WTC11 (cell line): ENCODE data around the gene COX19. TPM values are rescaled to one million over a fixed set of nuclear protein-coding genes. Genes with fewer than 3 reads are reported as not detected.

Experiments used
- ATAC-seq: fragments of 200-7000 bp; cut with Tn5 transposase; 2 replicates; pipeline ENCODE4 v1.10.0; 2021; ENCODE audit warnings: mild to moderate bottlenecking, moderate library complexity
- CTCF ChIA-PET: fragments of 300-600 bp; sonication (Branson Sonifier 250); formaldehyde crosslinking; loops from one replicate; lab custom pipeline; 2021; ENCODE audit warnings: antibody characterized with exemption; lab: Charles Lee
- POLR2A ChIA-PET: fragments of 350-600 bp; sonication (Branson Sonifier 250); formaldehyde crosslinking; loops from one replicate; lab custom pipeline; 2021; ENCODE audit warnings: antibody characterized with exemption; lab: Charles Lee
- DNase-seq: peaks from one replicate; pipeline ENCODE4 v3.0.0; 2021; ENCODE audit warnings: low spot score
- H3K27ac Mint-ChIP-seq: 2 replicates; pipeline ENCODE4 v1.8.0; 2021; ENCODE audit warnings: mixed read lengths
- H3K27me3 Mint-ChIP-seq: 2 replicates; pipeline ENCODE4 v1.8.0; 2021; ENCODE audit warnings: low read depth, mild to moderate bottlenecking, moderate library complexity, mixed read lengths
- H3K36me3 Mint-ChIP-seq: 2 replicates; pipeline ENCODE4 v1.8.0; 2021; ENCODE audit warnings: mixed read lengths
- H3K4me1 Mint-ChIP-seq: 2 replicates; pipeline ENCODE4 v1.8.0; 2022; ENCODE audit warnings: mixed read lengths
- H3K4me3 Mint-ChIP-seq: 2 replicates; pipeline ENCODE4 v1.8.0; 2021; ENCODE audit warnings: mild to moderate bottlenecking, moderate library complexity, mixed read lengths
- H3K9me3 Mint-ChIP-seq: 2 replicates; pipeline ENCODE4 v1.8.0; 2021; ENCODE audit warnings: mixed read lengths
- CREB1 ChIP-seq: sonication (generic); formaldehyde crosslinking; IDR thresholded peaks from 2 replicates; pipeline ENCODE4 v1.8.0; 2023; ENCODE audit warnings: mild to moderate bottlenecking, missing genetic modification reagents
- NR1H2 ChIP-seq: sonication (generic); formaldehyde crosslinking; IDR thresholded peaks from 2 replicates; pipeline ENCODE4 v1.9.0; 2021; ENCODE audit warnings: mild to moderate bottlenecking, moderate library complexity, missing genetic modification reagents
- RELA ChIP-seq: sonication (generic); formaldehyde crosslinking; IDR thresholded peaks from 2 replicates; pipeline ENCODE4 v1.8.1; 2022; ENCODE audit warnings: missing genetic modification reagents, mild to moderate bottlenecking, borderline replicate concordance
- SMAD3 ChIP-seq: sonication (generic); formaldehyde crosslinking; IDR thresholded peaks from 2 replicates; pipeline ENCODE4 v1.8.0; 2022; ENCODE audit warnings: missing genetic modification reagents, mild to moderate bottlenecking, borderline replicate concordance
- SMAD4 ChIP-seq: sonication (generic); formaldehyde crosslinking; IDR thresholded peaks from 2 replicates; pipeline ENCODE4 v1.8.0; 2022; ENCODE audit warnings: mild to moderate bottlenecking, missing genetic modification reagents
- TEAD4 ChIP-seq: sonication (generic); formaldehyde crosslinking; IDR thresholded peaks from 2 replicates; pipeline ENCODE4 v1.8.0; 2022; ENCODE audit warnings: mild to moderate bottlenecking, missing genetic modification reagents
- ZNF232 ChIP-seq: sonication (generic); formaldehyde crosslinking; IDR thresholded peaks from 2 replicates; pipeline ENCODE4 v1.8.0; 2022; ENCODE audit warnings: mild to moderate bottlenecking, missing genetic modification reagents
- ZNF317 ChIP-seq: sonication (generic); formaldehyde crosslinking; IDR thresholded peaks from 2 replicates; pipeline ENCODE4 v1.8.1; 2023; ENCODE audit warnings: low read depth, mild to moderate bottlenecking, moderate library complexity, missing genetic modification reagents, borderline replicate concordance
- ZNF396 ChIP-seq: fragments of 250-450 bp; sonication (Bioruptor Pico); IDR thresholded peaks from 2 replicates; pipeline ENCODE4 v1.8.0; 2021; ENCODE audit warnings: mild to moderate bottlenecking, moderate library complexity, borderline replicate concordance
- ZNF423 ChIP-seq: fragments of 250-450 bp; sonication (Bioruptor Pico); IDR thresholded peaks from 2 replicates; pipeline ENCODE4 v2.1.2; 2022; ENCODE audit warnings: mild to moderate bottlenecking, moderate library complexity
- total RNA-seq: library from RNA; stranded (reverse); gene quantifications from 3 replicates; pipeline ENCODE4 v1.2.3, GENCODE V29; 2021
- TF ChIP-seq, protein P1 (sequence below): sonication (generic); formaldehyde crosslinking; IDR thresholded peaks from 2 replicates; pipeline ENCODE4 v1.8.0; 2022; ENCODE audit warnings: missing genetic modification reagents
- TF ChIP-seq, protein P2 (sequence below): fragments of 250-450 bp; sonication (Bioruptor Pico); IDR thresholded peaks from 2 replicates; pipeline ENCODE4 v1.9.0; 2021; ENCODE audit warnings: mild to moderate bottlenecking
- TF ChIP-seq, protein P3 (sequence below): sonication (generic); formaldehyde crosslinking; IDR thresholded peaks from 2 replicates; pipeline ENCODE4 v1.8.0; 2023; ENCODE audit warnings: missing genetic modification reagents, mild to moderate bottlenecking, borderline replicate concordance

COX19 gene
- total RNA-seq, 1 experiment from 2014 or later, result 13.2 TPM

DNA sequence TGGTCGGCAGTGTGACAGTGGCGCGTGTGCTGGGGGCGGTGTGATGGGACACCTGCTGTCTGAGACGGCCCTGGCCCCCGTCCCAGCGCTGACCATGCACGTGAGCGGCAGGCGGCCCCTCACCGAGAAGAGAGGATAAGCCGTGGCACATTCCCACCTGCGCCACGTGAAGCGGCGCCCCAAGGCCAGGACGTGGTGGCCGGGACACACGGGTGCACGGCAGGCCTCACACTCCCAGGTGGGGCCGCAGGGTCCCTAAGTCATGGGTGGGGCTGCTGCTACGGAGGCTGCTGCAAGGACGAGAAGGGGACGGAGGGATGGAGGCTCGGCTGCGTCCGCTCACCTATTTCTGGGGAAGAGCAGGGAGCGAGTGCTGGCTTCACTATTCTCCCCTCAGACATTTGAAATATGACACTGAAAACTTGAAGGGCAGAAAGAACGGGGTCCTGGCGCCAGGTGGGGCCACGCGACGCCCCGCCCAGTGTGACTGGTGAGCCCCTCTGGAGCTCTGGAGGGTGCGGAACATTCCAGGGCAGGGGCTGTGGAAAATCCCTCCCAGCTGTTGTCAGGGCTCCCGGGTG is 15.1 kb upstream of the COX19 start (continued):
- TF ChIP-seq, protein P1, sequence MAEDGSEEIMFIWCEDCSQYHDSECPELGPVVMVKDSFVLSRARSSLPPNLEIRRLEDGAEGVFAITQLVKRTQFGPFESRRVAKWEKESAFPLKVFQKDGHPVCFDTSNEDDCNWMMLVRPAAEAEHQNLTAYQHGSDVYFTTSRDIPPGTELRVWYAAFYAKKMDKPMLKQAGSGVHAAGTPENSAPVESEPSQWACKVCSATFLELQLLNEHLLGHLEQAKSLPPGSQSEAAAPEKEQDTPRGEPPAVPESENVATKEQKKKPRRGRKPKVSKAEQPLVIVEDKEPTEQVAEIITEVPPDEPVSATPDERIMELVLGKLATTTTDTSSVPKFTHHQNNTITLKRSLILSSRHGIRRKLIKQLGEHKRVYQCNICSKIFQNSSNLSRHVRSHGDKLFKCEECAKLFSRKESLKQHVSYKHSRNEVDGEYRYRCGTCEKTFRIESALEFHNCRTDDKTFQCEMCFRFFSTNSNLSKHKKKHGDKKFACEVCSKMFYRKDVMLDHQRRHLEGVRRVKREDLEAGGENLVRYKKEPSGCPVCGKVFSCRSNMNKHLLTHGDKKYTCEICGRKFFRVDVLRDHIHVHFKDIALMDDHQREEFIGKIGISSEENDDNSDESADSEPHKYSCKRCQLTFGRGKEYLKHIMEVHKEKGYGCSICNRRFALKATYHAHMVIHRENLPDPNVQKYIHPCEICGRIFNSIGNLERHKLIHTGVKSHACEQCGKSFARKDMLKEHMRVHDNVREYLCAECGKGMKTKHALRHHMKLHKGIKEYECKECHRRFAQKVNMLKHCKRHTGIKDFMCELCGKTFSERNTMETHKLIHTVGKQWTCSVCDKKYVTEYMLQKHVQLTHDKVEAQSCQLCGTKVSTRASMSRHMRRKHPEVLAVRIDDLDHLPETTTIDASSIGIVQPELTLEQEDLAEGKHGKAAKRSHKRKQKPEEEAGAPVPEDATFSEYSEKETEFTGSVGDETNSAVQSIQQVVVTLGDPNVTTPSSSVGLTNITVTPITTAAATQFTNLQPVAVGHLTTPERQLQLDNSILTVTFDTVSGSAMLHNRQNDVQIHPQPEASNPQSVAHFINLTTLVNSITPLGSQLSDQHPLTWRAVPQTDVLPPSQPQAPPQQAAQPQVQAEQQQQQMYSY (CRISPR knock-in tag), result no peak
- no peak for TF ChIP-seq ZNF396 (CRISPR knock-in tag)
- no peak for TF ChIP-seq SMAD4 (CRISPR knock-in tag)
- no peak for TF ChIP-seq RELA (CRISPR knock-in tag)
- TF ChIP-seq, protein P2, sequence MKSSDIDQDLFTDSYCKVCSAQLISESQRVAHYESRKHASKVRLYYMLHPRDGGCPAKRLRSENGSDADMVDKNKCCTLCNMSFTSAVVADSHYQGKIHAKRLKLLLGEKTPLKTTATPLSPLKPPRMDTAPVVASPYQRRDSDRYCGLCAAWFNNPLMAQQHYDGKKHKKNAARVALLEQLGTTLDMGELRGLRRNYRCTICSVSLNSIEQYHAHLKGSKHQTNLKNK (CRISPR knock-in tag), result no peak

DNA sequence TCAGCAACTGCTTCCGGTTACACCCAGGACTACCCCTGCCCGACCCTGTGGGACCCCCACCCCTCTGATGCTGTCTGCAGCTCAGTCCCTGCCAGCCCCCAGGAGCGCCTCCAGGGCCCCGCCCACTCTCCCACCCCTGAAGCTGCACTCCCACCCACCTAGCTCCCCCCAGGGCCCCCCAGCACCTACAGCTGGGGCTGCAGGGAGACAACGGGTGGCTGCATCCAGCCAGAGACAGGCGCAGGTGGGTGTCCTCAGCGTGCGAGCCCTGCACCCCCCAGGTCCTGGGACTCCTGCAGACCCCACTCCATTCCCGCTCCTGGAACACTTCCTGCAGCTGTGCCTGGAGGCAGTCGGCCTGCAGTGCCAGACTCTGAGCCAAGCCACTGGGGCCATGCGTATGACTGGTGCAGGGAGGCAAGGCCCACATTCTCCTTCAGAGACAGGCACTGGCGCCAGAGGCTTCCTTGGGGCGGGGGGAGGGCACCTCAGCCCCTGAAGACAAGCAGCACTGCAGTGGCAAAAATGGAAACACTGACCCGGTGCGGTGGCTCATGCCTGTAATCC is 13.7 kb upstream of the COX19 start:
- ATAC-seq, result no peak
- H3K9me3 Mint-ChIP-seq, result no peaks in the 10 kb centered on the region
- CTCF ChIA-PET, result interaction anchor here (0.8 to 1.6 kb wide), 7 partner anchors 8 to 196 kb away, joined by 3 to 5 read pairs (median 3); partner anchors contain the start of gene COX19
- no peaks in the 10 kb centered on the region for H3K4me1 Mint-ChIP-seq
- no peaks in the 10 kb centered on the region for H3K36me3 Mint-ChIP-seq
- H3K27ac Mint-ChIP-seq, result no peak overlapping the region
- no peak for DNase-seq
- H3K27me3 Mint-ChIP-seq, result no peaks in the 10 kb centered on the region
- no peak overlapping the region for H3K4me3 Mint-ChIP-seq
- TF ChIP-seq, protein P3, sequence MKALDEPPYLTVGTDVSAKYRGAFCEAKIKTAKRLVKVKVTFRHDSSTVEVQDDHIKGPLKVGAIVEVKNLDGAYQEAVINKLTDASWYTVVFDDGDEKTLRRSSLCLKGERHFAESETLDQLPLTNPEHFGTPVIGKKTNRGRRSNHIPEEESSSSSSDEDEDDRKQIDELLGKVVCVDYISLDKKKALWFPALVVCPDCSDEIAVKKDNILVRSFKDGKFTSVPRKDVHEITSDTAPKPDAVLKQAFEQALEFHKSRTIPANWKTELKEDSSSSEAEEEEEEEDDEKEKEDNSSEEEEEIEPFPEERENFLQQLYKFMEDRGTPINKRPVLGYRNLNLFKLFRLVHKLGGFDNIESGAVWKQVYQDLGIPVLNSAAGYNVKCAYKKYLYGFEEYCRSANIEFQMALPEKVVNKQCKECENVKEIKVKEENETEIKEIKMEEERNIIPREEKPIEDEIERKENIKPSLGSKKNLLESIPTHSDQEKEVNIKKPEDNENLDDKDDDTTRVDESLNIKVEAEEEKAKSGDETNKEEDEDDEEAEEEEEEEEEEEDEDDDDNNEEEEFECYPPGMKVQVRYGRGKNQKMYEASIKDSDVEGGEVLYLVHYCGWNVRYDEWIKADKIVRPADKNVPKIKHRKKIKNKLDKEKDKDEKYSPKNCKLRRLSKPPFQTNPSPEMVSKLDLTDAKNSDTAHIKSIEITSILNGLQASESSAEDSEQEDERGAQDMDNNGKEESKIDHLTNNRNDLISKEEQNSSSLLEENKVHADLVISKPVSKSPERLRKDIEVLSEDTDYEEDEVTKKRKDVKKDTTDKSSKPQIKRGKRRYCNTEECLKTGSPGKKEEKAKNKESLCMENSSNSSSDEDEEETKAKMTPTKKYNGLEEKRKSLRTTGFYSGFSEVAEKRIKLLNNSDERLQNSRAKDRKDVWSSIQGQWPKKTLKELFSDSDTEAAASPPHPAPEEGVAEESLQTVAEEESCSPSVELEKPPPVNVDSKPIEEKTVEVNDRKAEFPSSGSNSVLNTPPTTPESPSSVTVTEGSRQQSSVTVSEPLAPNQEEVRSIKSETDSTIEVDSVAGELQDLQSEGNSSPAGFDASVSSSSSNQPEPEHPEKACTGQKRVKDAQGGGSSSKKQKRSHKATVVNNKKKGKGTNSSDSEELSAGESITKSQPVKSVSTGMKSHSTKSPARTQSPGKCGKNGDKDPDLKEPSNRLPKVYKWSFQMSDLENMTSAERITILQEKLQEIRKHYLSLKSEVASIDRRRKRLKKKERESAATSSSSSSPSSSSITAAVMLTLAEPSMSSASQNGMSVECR (CRISPR knock-in tag), result no peak
- TF ChIP-seq ZNF232, result no peak
- no peak for TF ChIP-seq TEAD4 (CRISPR knock-in tag)
- TF ChIP-seq NR1H2 (CRISPR knock-in tag), result no peak
- no peak for TF ChIP-seq ZNF317 (CRISPR knock-in tag)
- no peak for TF ChIP-seq CREB1 (CRISPR knock-in tag)
- POLR2A ChIA-PET, result interaction anchor here (0.6 kb wide), 1 partner anchor 8 kb away, joined by 4 read pairs; no protein-coding TSS in a partner anchor

DNA sequence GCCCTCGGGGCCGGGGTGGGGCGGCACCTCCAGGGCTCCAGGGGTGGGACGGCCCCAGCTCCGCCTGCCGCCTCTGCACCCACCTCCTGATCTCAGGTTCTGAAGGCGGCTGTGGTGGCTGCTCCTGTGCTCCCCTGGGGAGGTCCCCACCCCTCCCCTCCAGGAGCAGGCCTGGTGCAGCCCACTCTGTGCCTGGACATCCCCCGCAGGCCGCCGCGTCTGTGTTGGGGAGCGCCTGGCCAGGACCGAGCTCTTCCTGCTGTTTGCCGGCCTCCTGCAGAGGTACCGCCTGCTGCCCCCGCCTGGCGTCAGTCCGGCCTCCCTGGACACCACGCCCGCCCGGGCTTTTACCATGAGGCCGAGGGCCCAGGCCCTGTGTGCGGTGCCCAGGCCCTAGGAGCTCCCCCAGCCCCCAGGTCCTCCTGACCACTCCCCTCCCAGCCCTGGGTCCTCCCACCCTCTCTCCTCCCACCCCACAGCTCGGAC is 13.1 kb upstream of the COX19 start:
- DNase-seq, result no peak
- ChIA-PET CTCF (interaction anchor here (0.8 to 1.6 kb wide), 8 partner anchors 9 to 197 kb away, joined by 3 to 5 read pairs (median 3); partner anchors contain the start of gene COX19), POLR2A (interaction anchor here (0.5 to 0.6 kb wide), 2 partner anchors 8 to 1470 kb away, joined by 4 read pairs; no protein-coding TSS in a partner anchor)
- ATAC-seq, result no peak
- Mint-ChIP-seq H3K36me3 (no peaks in the 10 kb centered on the region), H3K9me3 (no peaks in the 10 kb centered on the region), H3K4me1 (no peaks in the 10 kb centered on the region), H3K27me3 (no peaks in the 10 kb centered on the region), H3K4me3 (no peak overlapping the region), H3K27ac (no peak overlapping the region)
- TF ChIP-seq ZNF423 (peak; percentile 50), SMAD3 (CRISPR knock-in tag) (no peak)
